HG02610 (cell line): ENCODE results near the gene ARHGAP30.
A peak's percentile ranks its signal among the peaks of the same experiment; 100 is the strongest.
"Not testable (repeated sequence)": the region's sequence is repeated elsewhere in the genome, so short reads cannot be mapped to it uniquely, and the experiment has no call there.

Experiments
- ATAC-seq: cut with Tn5 transposase; IDR thresholded peaks from one replicate; pipeline ENCODE4 v1.9.1; 2021; ENCODE audit warnings: mild to moderate bottlenecking, moderate library complexity; ENCODE audit not compliant: unreplicated experiment

The ARHGAP30 gene

GRCh38 chr1:161071886-161072371, 2.2 kb upstream of the ARHGAP30 start:
- ATAC-seq: no peak

DNA sequence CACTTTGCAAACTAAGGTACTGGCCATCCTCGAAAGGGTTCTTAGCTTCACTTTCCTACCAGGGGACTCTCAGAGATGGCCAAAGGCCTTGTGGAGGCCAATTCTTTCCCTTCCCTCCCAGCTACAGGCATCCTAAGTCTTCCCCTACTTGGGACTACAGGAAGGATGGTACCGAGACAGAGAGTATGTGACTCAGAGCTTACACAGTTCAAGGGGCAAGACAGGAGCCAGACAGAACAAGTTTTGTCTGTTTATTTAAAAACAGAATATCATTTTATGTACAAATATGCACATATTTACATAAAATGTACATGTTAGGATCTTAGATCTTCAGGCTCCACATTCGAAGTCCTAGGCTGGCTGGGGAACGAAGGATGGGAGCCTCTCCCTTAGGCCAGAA, 1.1 kb upstream of the ARHGAP30 start:
- no peak for ATAC-seq

GRCh38 chr1:161069241-161069640, 450 bp downstream of the ARHGAP30 start:
- ATAC-seq: no peak

GRCh38 chr1:161068306-161069234, 1.1 kb downstream of the ARHGAP30 start:
- ATAC-seq: peak; percentile 63

- no peak for ATAC-seq
These were observed 3.0 kb downstream of the ARHGAP30 start for GRCh38 chr1:161066694-161067093.

GRCh38 chr1:161065681-161066080, 4.0 kb downstream of the ARHGAP30 start:
- not testable (repeated sequence) for ATAC-seq

- not testable (repeated sequence) for ATAC-seq
These were observed 5.8 kb downstream of the ARHGAP30 start for GRCh38 chr1:161063936-161064335.

DNA sequence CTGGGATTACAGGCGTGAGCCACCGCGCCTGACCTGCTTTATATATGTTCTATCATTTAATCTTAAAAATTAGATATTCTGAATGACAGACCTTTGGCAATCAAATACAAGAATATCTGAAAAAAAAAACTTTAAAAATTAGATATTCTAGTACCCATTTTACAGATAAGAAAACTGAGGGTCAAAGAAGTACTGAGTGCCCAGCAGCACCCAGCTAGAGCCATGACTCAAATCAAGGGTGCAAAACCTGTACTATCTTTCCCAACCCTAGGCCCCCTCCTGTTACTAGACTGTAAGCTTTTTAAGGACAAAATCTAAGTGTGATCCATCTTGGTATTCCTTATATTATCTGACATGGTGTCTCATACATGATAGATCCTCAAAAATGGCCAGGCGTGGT, 8.3 kb downstream of the ARHGAP30 start:
- no peak for ATAC-seq

- no peak for ATAC-seq
These were observed 10.4 kb downstream of the ARHGAP30 start for GRCh38 chr1:161059293-161059692.

GRCh38 chr1:161054805-161055204, 14.9 kb downstream of the ARHGAP30 start:
- ATAC-seq: no peak

GRCh38 chr1:161054232-161054631, 15.5 kb downstream of the ARHGAP30 start:
- ATAC-seq: no peak

- no peak for ATAC-seq
These were observed 16.8 kb downstream of the ARHGAP30 start for GRCh38 chr1:161052899-161053298.

GRCh38 chr1:161051219-161051618, 18.5 kb downstream of the ARHGAP30 start:
- no peak for ATAC-seq

DNA sequence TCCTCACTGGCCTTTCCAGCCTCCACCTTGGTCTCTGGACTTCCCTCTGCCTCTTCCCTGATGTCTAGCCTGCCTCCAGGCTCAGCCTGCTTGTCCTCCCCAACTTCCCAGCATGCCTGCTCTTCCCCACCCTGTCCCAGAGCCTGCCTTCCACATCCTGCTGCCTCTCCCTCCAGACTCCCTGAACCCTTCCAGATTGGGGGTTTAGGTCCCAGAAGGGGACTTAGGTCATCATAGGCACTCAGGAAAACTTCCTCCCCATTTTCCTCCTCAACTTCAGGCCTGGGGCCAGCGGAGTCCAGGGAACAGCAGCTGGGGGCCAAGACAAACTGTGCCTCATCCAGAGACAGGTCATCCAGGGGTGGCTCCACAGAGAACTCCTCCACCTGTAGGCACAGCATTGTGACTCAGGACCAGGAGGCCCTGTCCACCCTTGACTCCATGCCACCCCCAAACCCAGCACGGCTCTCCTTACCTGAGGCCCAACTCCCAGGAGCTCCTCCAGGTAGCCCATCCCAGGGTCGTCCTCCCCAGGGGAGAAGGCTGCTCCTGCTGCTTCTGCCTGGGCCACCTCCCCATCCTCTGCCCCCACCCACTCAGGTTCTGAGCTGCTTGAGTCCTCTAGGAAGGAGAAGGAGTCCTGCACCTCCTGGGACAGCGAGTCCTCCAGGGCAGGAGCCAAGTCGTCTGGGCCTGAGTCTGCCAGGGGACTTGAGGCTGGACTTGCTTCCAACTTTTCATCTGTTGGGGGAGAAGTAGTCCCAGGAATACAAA, 20.6 kb downstream of the ARHGAP30 start:
- no peak for ATAC-seq

DNA sequence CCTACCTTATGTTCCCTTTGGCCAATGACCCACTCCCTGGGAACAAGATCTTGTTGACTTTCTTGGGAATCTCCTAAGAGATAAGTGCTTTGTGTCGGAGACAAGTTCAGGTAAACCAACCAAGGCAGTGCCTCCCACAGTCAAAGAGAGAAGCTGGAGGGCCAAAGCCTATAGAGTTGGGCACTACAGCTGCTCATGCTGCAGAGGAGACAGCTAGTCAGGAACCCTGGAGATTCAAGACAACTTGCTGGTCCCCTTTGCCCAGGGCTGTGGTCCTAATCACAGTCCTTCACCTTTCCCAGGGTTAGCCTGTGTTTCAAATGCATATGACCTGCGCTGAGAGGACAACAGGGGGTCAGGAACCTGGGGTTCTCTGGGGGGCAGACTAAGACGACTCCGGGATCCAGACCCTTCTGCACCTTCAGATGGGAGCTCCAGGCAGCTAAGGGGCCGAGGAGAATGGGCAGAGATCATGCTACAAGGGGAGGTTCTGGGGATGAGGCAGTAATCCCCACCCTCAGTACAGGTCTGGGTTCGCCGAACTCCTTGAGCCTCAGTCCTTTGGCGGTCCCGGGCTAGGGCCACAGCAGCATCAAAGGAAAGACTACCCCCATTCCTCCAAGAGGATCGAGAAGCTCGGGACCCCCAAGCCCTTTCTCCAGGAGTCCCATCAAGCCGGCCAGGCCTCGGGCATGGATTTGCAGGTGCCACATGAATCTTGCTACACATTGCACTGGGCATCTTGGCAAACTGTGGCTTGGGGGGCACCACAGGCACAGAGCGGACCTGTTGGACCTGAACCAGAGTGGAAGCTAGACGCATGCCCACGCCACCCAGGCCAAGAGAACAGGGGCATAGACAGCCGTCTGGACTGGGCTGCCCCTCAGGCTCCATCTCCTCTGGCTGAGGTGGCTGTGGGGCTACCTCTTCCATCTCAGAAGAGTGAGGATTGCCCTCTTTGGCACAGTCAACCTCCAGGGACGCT, 22.0 kb downstream of the ARHGAP30 start:
- no peak for ATAC-seq

GRCh38 chr1:161046605-161047228, 23.0 kb downstream of the ARHGAP30 start:
- peak; percentile 47 for ATAC-seq

DNA sequence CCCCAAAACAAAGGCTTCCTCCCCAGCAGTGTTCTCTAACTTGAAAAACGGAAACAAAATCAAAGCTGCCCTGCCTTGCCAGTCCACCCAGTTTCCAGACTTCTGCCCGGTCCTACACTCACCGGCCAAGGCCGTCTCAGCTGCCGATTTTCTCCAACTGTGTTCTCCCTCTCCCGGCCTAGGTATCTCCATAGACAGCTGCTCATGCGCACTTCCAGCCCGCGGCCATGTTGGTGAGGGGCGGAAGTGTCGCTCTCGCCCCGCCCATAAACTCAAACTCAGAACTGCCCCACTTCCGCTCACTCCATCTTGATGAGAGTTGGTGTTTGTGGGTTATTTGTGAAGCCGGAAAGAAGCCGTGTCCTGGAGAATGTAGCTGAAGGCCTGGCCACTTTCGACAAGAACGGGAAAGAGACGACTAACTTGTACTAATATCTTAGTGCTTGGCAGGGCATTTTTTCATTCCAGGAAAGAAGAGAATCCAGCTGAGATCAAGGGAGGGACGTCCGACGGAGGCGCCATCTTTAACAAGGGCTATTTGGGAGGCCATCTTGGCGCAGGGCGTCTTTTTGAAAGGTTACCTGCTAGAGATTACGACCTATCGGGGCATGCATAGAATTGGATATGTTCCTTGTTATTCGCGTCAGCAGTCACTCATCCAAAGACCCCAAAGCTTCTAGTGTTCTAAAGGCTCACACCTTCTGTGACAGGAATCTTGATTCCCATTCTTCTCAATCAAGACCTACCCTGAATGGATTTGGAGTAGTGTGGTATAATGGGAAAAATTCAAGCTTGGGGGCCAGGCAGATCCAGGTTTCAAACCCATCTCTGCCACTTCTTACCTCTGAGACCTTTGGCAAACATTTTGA, 23.7 kb downstream of the ARHGAP30 start, which contains the start of gene USF1:
Gene USF1, minus strand, starts transcription at position 242 of the 869 bp plus-strand sequence. CDS start 2,702 bp downstream, outside the sequence.
- ATAC-seq: peak; percentile 54

GRCh38 chr1:161044908-161045735, 24.6 kb downstream of the ARHGAP30 start:
- peak; percentile 45 for ATAC-seq
